Memory B cell (primary cell): Measurements from ENCODE around the gene LAMTOR5.
"Not testable (repeated sequence)": the region's sequence is repeated elsewhere in the genome, so short reads cannot be mapped to it uniquely, and the experiment has no call there.

Experiments used
- ATAC-seq: fragments of 150-1000 bp; cut with Tn5 transposase; 2 replicates; pipeline ENCODE4 v1.10.0; 2021; ENCODE audit warnings: low read depth, mild to moderate bottlenecking, moderate library complexity
- DNase-seq, 2 donors: peaks; one replicate each; pipeline ENCODE4 v3.0.0; 2022; ENCODE audit warnings: low spot score in 2 of 2
- H3K27ac Mint-ChIP-seq: one replicate; pipeline ENCODE4 v1.8.0; 2022; ENCODE audit warnings: mild to moderate bottlenecking, moderate library complexity, mixed read lengths
- H3K27me3 Mint-ChIP-seq: one replicate; pipeline ENCODE4 v1.8.0; 2022; ENCODE audit warnings: mixed read lengths
- H3K36me3 Mint-ChIP-seq: one replicate; pipeline ENCODE4 v1.8.0; 2022; ENCODE audit warnings: mild to moderate bottlenecking, mixed read lengths
- H3K4me1 Mint-ChIP-seq: one replicate; pipeline ENCODE4 v1.8.0; 2022; ENCODE audit warnings: mixed read lengths
- H3K4me3 Mint-ChIP-seq: one replicate; pipeline ENCODE4 v1.8.0; 2022; ENCODE audit warnings: mild to moderate bottlenecking, moderate library complexity, mixed read lengths
- H3K9me3 Mint-ChIP-seq: one replicate; pipeline ENCODE4 v1.8.0; 2022; ENCODE audit warnings: mixed read lengths

LAMTOR5 gene

DNA sequence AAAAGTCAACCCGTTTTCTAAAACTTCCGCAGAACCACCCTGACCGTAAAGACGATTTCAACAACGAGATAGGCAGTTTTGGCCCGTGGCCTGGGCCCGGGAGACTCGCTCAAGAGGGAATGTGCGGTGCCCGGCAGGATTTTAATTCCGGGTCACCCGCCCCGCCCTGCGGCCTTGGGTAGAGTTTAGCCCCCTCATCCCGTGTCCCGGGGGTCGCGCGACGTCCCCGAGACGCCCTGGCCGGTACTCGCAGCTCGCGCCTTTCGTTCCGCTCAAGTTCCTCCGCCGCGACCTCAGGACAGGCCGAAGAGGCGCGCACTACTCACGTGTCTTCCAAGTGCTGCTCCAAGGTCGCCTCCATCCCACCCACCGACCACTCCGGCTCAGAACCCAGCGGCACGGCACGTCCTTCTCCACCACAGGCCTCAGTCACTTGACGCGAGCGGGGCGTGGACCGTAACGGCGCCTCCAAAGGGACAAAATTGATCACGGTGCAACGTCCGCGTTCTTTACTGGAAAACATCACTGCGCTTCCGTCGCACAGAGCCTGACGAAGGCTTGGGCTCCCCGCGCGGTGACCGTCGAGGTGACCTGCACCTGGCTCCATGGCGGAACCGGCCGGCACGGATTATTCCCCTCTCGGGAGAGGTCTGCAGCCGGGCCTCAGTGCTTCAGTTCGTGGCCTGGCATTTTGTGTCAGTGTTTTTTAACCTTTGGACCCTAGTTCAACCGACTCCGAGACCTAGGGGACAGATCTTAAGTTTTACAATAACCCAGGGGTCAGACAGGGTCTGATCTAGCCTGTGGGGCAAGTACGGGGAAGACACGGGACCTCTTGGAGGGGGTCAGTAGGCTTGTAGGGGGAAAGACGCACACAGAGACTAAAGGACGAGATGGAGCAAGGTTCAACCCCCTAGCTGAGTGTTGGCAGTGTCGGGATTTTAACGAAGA is at the start of gene LAMTOR5:
Gene LAMTOR5, minus strand, starts transcription at position 435 of the 951 bp plus-strand sequence. Its CDS starts 74 bp downstream, at position 361.
- H3K27ac Mint-ChIP-seq = peak within 1 kb of the TSS; percentile 99
- H3K4me1 Mint-ChIP-seq = peaks cover 16% of the 10 kb centered on the region
- H3K4me3 Mint-ChIP-seq = peak within 1 kb of the TSS; percentile 99
- DNase-seq (peak; percentile 86 to 88), ATAC-seq (peak; percentile 86)
- H3K36me3 Mint-ChIP-seq = peaks cover 6% of the 10 kb centered on the region
- no peaks in the 10 kb centered on the region for H3K27me3 Mint-ChIP-seq
- no peaks in the 10 kb centered on the region for H3K9me3 Mint-ChIP-seq

DNA sequence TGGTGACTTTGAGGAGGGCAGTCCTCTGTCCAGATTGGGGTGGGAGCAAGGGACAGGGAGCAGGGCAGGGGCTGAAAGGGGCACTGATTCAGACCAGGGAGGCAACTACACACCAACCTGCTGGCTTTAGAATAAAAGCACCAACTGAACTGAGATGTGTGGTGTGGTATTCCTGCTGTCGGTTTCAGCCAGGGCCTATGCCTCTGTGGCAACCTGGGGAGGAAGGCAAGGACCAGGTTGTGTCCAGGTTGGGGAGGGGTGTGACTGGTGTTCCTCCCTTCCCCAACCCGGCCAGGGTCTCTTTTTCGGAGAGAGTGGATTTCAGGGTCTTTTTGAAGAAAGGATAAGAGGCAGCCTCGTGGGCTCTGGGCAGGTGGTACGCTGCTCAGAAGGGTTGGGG is 49.7 kb upstream of the LAMTOR5 start:
- Mint-ChIP-seq H3K4me3 (no peak overlapping the region), H3K4me1 (peaks cover 2% of the 10 kb centered on the region), H3K27ac (no peak overlapping the region), H3K27me3 (peaks cover 2% of the 10 kb centered on the region), H3K9me3 (no peaks in the 10 kb centered on the region), H3K36me3 (no peaks in the 10 kb centered on the region)
- ATAC-seq (no peak), DNase-seq (no peak)

DNA sequence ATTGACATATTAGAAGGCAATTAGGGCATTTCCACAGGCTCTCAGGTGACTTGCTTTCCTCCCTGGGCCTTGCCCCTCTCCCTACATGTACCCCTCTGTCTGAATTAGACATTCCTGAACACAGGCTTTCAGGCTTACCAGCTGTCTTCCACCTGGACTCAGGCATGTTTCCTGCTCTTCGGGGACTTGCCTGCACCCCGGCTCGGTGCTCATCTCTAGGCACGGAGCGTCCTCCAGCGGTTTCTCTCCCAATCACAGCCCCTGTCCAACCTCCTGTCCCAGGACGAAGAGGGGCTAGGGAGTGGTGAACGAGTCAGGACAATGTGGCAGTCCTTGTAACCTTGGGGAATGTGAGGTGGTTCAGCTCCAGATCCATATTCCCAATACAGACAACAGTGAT is 47.7 kb upstream of the LAMTOR5 start:
- Mint-ChIP-seq H3K4me3 (no peak overlapping the region), H3K27me3 (peaks cover 2% of the 10 kb centered on the region), H3K27ac (no peak overlapping the region), H3K4me1 (peaks cover 2% of the 10 kb centered on the region), H3K9me3 (no peaks in the 10 kb centered on the region), H3K36me3 (no peaks in the 10 kb centered on the region)
- DNase-seq (no peak), ATAC-seq (no peak)

DNA sequence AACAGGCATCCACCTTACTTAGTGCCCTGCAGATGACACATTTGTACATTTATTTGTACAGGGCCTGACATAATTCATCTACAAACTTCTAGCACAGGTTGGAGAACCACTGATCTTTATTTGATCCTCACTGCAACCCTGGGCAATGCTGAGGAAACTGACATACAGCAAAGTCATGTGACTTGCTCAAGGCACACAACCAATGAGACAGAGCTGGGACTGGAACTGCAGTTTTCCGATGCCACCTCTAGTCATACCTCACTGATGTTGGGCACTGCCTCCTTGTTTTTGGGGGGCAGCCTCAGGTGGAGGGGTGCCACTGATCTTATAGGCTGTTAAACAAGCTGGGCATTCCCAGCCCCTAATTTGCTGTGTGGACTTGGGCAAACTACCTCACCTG is 46.8 kb upstream of the LAMTOR5 start:
- no peak overlapping the region for H3K4me3 Mint-ChIP-seq
- peaks cover 1% of the 10 kb centered on the region for H3K4me1 Mint-ChIP-seq
- no peaks in the 10 kb centered on the region for H3K36me3 Mint-ChIP-seq
- ATAC-seq = no peak
- no peak overlapping the region for H3K27ac Mint-ChIP-seq
- peaks cover 2% of the 10 kb centered on the region for H3K27me3 Mint-ChIP-seq
- no peak for DNase-seq
- H3K9me3 Mint-ChIP-seq = no peaks in the 10 kb centered on the region

DNA sequence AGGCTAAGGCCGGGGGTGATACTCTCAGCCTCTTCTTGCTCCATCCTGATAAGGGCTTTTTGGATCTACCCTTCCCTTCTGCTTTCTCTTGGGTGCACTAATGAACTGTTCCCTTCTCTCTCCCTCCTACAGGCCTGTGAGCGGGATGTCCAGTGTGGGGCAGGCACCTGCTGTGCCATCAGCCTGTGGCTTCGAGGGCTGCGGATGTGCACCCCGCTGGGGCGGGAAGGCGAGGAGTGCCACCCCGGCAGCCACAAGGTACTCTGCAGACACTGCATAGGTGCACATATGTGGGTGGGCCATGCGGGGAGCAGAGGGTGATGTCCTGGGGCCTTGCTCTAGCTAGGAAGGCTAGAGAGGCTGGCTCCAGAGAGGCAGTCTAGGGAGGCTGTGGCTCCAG is 46.3 kb upstream of the LAMTOR5 start:
- Mint-ChIP-seq H3K36me3 (no peaks in the 10 kb centered on the region), H3K27ac (no peak overlapping the region), H3K4me3 (no peak overlapping the region), H3K27me3 (peaks cover 4% of the 10 kb centered on the region), H3K4me1 (no peaks in the 10 kb centered on the region), H3K9me3 (no peaks in the 10 kb centered on the region)
- DNase-seq = no peak
- ATAC-seq = no peak

DNA sequence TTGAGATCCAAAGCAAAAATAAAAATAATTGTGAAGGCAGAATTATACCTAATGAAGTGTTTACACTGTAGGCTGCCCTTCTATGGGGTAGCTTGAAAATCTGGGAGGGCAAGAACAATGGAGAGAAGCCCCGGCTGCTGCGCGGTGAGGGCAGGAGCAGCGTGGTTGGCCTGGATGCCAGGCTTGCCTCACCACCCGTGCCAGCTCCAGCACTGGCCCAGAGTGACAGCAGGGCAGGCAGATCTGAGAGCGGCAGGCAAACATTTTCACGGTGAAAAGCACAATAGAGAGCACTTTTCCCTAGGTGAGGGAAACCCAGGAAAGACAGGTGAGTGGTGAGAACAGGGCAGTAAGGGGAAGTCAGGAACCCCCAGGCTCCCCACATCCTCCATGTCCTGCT is 44.8 kb upstream of the LAMTOR5 start:
- ATAC-seq (no peak), DNase-seq (no peak)
- Mint-ChIP-seq H3K4me3 (no peak overlapping the region), H3K4me1 (peaks cover 2% of the 10 kb centered on the region), H3K9me3 (no peaks in the 10 kb centered on the region), H3K27ac (no peak overlapping the region), H3K36me3 (no peaks in the 10 kb centered on the region), H3K27me3 (peaks cover 5% of the 10 kb centered on the region)

DNA sequence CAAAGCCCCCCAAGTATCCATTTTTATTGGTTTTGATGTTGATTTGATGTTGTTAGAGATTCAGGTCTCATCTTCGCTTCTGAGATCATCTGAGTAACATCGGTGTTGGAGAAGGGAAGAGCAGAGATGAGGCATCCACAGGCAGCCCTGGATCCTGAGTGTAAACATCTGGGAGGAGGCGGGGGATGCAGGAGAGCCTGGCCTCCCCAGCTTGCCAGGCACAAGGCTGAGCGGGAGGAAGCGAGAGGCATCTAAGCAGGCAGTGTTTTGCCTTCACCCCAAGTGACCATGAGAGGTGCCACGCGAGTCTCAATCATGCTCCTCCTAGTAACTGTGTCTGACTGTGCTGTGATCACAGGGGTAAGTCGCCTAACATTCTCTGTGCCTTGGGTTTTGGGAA is 43.4 kb upstream of the LAMTOR5 start, which contains the start of gene PROK1:
Gene PROK1, plus strand, starts transcription at position 221 of the 400 bp plus-strand sequence. Its CDS starts 68 bp downstream, at position 289.
- no peaks in the 10 kb centered on the region for H3K9me3 Mint-ChIP-seq
- no peaks in the 10 kb centered on the region for H3K36me3 Mint-ChIP-seq
- ATAC-seq (no peak), DNase-seq (no peak)
- H3K4me3 Mint-ChIP-seq = no peak within 1 kb of the TSS
- peaks cover 5% of the 10 kb centered on the region for H3K27me3 Mint-ChIP-seq
- peaks cover 2% of the 10 kb centered on the region for H3K4me1 Mint-ChIP-seq
- no peak within 1 kb of the TSS for H3K27ac Mint-ChIP-seq

DNA sequence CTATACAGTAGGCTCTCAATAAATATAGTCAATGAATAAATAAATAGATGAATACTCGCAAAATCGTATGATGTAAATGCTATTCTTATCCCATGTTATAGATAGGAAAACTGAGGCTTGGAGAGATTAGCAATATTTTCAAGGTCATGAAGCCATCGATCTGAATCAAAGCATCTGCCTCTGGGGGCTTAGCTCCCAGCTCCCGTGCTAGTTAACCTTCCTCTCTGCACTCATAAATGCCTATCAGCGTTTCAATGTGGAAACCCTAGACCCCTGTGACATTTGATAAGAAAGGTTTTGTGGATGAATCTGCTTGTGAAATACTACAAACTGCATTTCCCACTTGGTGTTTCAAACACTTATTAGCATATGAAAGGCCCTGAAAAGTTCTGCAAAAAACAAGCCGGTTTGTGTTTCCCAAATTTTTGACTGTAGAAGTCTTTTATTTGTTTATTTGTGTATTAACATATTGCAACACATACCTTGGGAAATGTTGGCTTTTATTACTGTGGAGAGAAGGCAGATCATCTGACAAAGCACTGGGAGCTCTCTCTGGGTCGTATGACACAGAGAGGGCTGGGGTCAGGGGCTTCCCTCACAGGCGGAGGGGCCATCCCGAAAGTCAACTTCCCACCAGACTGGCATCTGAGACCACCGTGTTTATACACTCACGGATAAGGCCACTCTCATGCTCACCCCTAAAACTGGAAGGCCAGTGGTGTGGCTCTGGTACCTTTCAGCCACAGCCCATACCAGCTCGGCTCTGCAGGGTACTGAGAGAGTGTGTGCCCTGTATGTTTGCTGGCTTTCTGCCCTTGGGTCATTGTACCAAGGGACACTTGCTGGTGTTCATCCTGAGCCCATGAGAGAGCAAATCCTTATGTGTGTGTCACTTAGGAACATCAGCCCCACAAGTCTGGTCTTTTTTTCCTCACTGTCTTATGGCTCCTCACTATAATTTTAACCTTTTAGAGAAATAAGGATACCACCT is 42.5 kb upstream of the LAMTOR5 start:
- Mint-ChIP-seq H3K27ac (no peak overlapping the region), H3K4me3 (no peak overlapping the region), H3K36me3 (no peaks in the 10 kb centered on the region), H3K27me3 (peaks cover 5% of the 10 kb centered on the region), H3K9me3 (no peaks in the 10 kb centered on the region), H3K4me1 (peaks cover 2% of the 10 kb centered on the region)
- ATAC-seq (no peak), DNase-seq (no peak)

DNA sequence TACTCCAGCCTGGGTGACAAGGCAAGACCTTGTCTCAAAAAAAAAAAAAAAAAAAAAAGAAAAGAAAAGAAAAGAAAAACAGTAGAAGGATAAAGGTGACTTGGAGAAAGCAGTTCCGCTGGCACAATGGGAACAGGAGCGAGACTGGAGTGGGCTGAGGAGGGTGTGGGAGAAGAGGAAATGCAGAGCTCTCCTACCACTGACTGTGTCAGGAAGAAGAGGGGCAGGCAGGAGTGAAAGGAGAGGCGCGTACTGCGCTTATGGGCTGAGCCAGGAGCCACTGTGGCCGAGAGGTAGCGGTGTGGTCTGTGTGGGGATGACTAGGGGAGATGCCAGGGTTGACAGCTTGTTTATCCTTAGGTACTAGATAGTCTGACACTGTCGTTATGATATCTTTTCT is 37.1 kb upstream of the LAMTOR5 start:
- no peak overlapping the region for H3K27ac Mint-ChIP-seq
- ATAC-seq = no peak

DNA sequence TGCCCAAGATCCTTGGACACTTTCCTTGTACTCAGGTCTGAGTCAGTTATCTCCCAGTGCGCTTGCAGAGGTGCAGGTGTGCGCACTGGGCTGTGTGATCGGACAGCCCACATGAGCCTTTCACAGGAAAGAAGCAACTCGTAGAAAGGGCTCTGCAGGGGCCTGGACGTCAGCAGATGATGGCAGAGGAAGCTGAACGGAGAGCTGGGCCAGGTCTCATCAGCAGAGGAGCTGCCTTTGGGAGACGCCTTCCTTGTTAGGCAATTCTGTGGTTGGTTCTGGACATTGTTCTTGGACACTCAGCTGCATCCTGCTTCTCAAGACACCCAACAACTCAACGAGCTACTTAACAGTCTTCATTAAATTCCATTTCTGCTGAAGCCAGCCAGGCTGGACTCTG is 36.0 kb upstream of the LAMTOR5 start:
- no peak for ATAC-seq
- H3K4me3 Mint-ChIP-seq = no peak overlapping the region
- H3K27ac Mint-ChIP-seq = no peak overlapping the region
- no peaks in the 10 kb centered on the region for H3K9me3 Mint-ChIP-seq
- H3K4me1 Mint-ChIP-seq = peaks cover 2% of the 10 kb centered on the region
- H3K36me3 Mint-ChIP-seq = no peaks in the 10 kb centered on the region
- H3K27me3 Mint-ChIP-seq = peaks cover 8% of the 10 kb centered on the region
- DNase-seq = no peak

More for the DNA sequence above, 37.1 kb upstream of the LAMTOR5 start:
- Mint-ChIP-seq H3K4me3 (no peak overlapping the region), H3K27me3 (peaks cover 7% of the 10 kb centered on the region), H3K9me3 (no peaks in the 10 kb centered on the region), H3K36me3 (no peaks in the 10 kb centered on the region), H3K4me1 (peaks cover 2% of the 10 kb centered on the region)
- DNase-seq = no peak

DNA sequence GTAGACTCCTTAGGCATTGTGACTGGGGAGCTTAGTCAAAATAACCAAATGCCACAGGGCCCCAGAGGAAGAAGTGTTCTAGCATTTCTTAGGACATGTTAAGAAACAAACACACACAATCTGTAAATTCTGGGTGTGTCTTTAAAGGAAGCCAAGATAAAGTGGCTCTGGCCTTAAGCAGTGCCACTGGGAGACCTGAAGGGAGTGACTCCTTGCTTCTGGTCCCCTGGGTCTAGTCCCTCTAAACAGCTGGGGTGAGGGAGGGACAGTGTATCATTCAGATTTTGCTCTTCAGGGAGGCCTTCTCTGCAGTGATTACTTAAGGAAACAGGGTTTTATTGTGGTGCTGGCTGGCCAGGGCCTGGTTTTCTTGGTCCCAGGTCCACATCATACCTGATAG is 34.4 kb upstream of the LAMTOR5 start:
- H3K27ac Mint-ChIP-seq = no peak overlapping the region
- H3K4me1 Mint-ChIP-seq = no peaks in the 10 kb centered on the region
- ATAC-seq = no peak
- H3K4me3 Mint-ChIP-seq = no peak overlapping the region
- H3K36me3 Mint-ChIP-seq = no peaks in the 10 kb centered on the region
- no peaks in the 10 kb centered on the region for H3K9me3 Mint-ChIP-seq
- H3K27me3 Mint-ChIP-seq = peaks cover 7% of the 10 kb centered on the region
- no peak for DNase-seq

DNA sequence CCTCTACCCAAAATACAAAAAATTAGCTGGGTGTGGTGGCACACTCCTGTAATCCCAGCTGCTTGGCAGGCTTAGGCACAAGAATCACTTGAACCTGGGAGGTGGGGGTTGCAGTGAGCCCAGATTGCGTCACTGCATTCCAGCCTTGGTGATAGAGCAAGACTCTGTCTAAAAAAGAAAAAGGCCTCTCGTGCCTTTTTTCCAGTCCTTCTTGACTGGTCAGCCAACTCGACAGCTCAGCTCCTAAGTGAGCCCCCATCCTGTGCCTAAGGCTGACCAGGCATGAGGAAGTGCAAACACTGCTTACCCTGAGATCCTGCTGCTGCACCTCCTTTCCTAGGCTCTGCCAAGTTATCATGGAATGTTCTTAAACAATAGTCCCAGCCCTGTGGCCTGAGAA is 33.4 kb upstream of the LAMTOR5 start:
- Mint-ChIP-seq H3K27ac (no peak overlapping the region), H3K27me3 (peaks cover 7% of the 10 kb centered on the region), H3K4me3 (no peak overlapping the region), H3K4me1 (no peaks in the 10 kb centered on the region), H3K9me3 (no peaks in the 10 kb centered on the region), H3K36me3 (no peaks in the 10 kb centered on the region)
- DNase-seq = no peak
- no peak for ATAC-seq

DNA sequence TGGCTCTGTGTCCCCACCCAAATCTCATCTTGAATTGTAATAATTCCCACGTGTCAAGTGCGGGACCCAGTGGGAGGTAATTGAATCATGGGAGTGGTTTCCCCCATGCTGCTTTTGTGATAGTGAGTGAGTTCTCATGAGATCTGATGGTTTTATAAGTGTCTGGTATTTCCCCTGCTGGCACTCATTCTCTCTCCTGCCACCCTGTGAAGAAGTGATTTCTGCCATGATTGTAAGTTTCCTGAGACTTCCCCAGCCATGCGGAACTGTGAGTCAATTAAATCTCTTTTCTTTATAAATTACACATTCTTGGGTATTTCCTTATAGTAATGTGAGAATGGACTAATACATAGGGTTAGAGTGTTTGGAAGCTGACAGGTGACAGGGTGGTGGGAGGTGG is 32.4 kb upstream of the LAMTOR5 start:
- H3K4me1 Mint-ChIP-seq, H3K9me3 Mint-ChIP-seq, ATAC-seq, H3K27ac Mint-ChIP-seq, H3K4me3 Mint-ChIP-seq, H3K27me3 Mint-ChIP-seq, DNase-seq, H3K36me3 Mint-ChIP-seq: not testable (repeated sequence)

DNA sequence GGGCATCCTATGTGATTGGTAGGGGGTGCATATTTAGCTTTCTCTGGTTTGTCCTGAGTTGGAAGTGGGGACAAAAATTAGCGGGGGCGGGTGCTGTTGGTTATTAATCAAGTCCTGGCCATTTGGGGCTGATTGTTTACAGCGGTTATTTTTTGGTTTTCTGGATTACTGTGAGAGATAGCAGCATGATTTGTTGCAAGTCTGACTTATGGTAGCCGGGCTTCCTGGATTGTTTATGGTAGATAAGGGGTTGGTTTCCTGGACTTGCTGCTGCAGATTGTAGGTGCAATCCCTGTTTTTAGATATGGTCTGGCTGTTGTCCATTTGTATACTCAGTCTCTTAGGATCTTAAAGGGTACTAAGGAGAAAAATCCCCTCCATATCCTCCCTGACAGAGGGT is 31.4 kb upstream of the LAMTOR5 start:
- H3K36me3 Mint-ChIP-seq = no peaks in the 10 kb centered on the region
- no peaks in the 10 kb centered on the region for H3K4me1 Mint-ChIP-seq
- no peak overlapping the region for H3K4me3 Mint-ChIP-seq
- H3K9me3 Mint-ChIP-seq = no peaks in the 10 kb centered on the region
- H3K27ac Mint-ChIP-seq = no peak overlapping the region
- DNase-seq = no peak
- ATAC-seq = no peak
- peaks cover 7% of the 10 kb centered on the region for H3K27me3 Mint-ChIP-seq
